ENCODE results near the gene LGALS12.

LGALS12 gene

GRCh38 chr11:63501236-63501635 is 4.6 kb upstream of the LGALS12 start:
- H3K9ac ChIP-seq: no peak overlapping the region
- peaks cover 39 to 55% (median 45%) of the 10 kb centered on the region in 11 experiments for H3K9me3 ChIP-seq (replicated peaks in 1 of 11)
- no peak overlapping the region for H3K27ac ChIP-seq
- H3K4me2 ChIP-seq: no peak overlapping the region
- peaks cover 0 to 4% (median 0%) of the 10 kb centered on the region in 11 experiments; a peak in 2 of 22 replicates for H4K20me1 ChIP-seq
- H3K27me3 ChIP-seq: no peaks in the 10 kb centered on the region
- no peak for TF ChIP-seq Cebpa-rat (IDR thresholded peaks at IDR 0.05)
- no peak overlapping the region for H3K4me3 ChIP-seq
- H3K36me3 ChIP-seq: peaks cover 0 to 4% (median 0%) of the 10 kb centered on the region in 11 experiments; a peak in 1 of 22 replicates
- H3K4me1 ChIP-seq: peaks cover 43 to 55% (median 45%) of the 10 kb centered on the region in 10 experiments

GRCh38 chr11:63502252-63502820 is 3.5 kb upstream of the LGALS12 start:
- H3K36me3 ChIP-seq: peaks cover 0 to 4% (median 0%) of the 10 kb centered on the region in 11 experiments; a peak in 1 of 22 replicates
- H3K4me3 ChIP-seq: no peak overlapping the region
- H3K27me3 ChIP-seq: peaks cover 0 to 6% (median 0%) of the 10 kb centered on the region in 11 experiments; a peak in 1 of 22 replicates
- peaks cover 0 to 15% (median 0%) of the 10 kb centered on the region in 11 experiments; a peak in 2 of 22 replicates for H4K20me1 ChIP-seq
- peak overlapping the region in 10 of 11 experiments; percentile 9 to 74 (median 38); a peak in 11 of 22 replicates for H3K27ac ChIP-seq
- TF ChIP-seq Cebpa-rat (IDR thresholded peaks at IDR 0.05): no peak
- H3K9me3 ChIP-seq (replicated peaks in 1 of 11): peaks cover 39 to 50% (median 43%) of the 10 kb centered on the region in 11 experiments
- H3K4me1 ChIP-seq: peaks cover 54 to 57% (median 56%) of the 10 kb centered on the region in 10 experiments
- peak overlapping the region; percentile 82 to 96 (median 88) for H3K4me2 ChIP-seq
- H3K9ac ChIP-seq: no peak overlapping the region

GRCh38 chr11:63503492-63503891 is 2.4 kb upstream of the LGALS12 start:
- Histone ChIP-seq H3K27me3 (peaks cover 0 to 6% (median 0%) of the 10 kb centered on the region in 11 experiments; a peak in 1 of 22 replicates), H3K4me1 (peaks cover 61 to 69% (median 66%) of the 10 kb centered on the region in 10 experiments), H3K9me3 (replicated peaks in 1 of 11) (peaks cover 29 to 39% (median 36%) of the 10 kb centered on the region in 11 experiments), H3K9ac (peak overlapping the region in 7 of 11 experiments; percentile 14 to 47 (median 37); a peak in 11 of 22 replicates), H3K4me2 (peak overlapping the region; percentile 82 to 96 (median 88)), H3K27ac (peak overlapping the region; percentile 17 to 74 (median 55); a peak in 18 of 22 replicates), H3K36me3 (peaks cover 0 to 4% (median 0%) of the 10 kb centered on the region in 11 experiments; a peak in 1 of 22 replicates), H4K20me1 (peaks cover 0 to 15% (median 0%) of the 10 kb centered on the region in 11 experiments; a peak in 3 of 22 replicates), H3K4me3 (peak overlapping the region in 6 of 10 experiments; percentile 2 to 34 (median 16); a peak in 7 of 20 replicates)
- no peak for TF ChIP-seq Cebpa-rat (IDR thresholded peaks at IDR 0.05)

- Histone ChIP-seq H3K4me1 (peaks cover 61 to 74% (median 68%) of the 10 kb centered on the region in 10 experiments), H3K9me3 (replicated peaks in 1 of 11) (peaks cover 24 to 33% (median 31%) of the 10 kb centered on the region in 11 experiments), H3K27ac (peak overlapping the region in 8 of 11 experiments; percentile 51 to 74 (median 56); a peak in 15 of 22 replicates), H3K4me2 (peak overlapping the region; percentile 82 to 96 (median 88)), H3K9ac (peak overlapping the region in 3 of 11 experiments; percentile 14 to 31 (median 25); a peak in 2 of 22 replicates), H3K27me3 (peaks cover 0 to 6% (median 0%) of the 10 kb centered on the region in 11 experiments; a peak in 1 of 22 replicates), H4K20me1 (peaks cover 0 to 15% (median 0%) of the 10 kb centered on the region in 11 experiments; a peak in 3 of 22 replicates), H3K36me3 (peaks cover 0 to 4% (median 0%) of the 10 kb centered on the region in 11 experiments; a peak in 1 of 22 replicates), H3K4me3 (peak overlapping the region in 1 of 10 experiments; percentile 4; a peak in 1 of 20 replicates)
- TF ChIP-seq Cebpa-rat (IDR thresholded peaks at IDR 0.05): no peak
Measured at GRCh38 chr11:63504054-63504453, 1.8 kb upstream of the LGALS12 start.

- Histone ChIP-seq H3K27me3 (peaks cover 0 to 6% (median 0%) of the 10 kb centered on the region in 11 experiments; a peak in 1 of 22 replicates), H3K4me1 (peaks cover 61 to 74% (median 69%) of the 10 kb centered on the region in 10 experiments), H3K9ac (peak overlapping the region in 6 of 11 experiments; percentile 14 to 51 (median 36); a peak in 6 of 22 replicates), H4K20me1 (peaks cover 0 to 15% (median 0%) of the 10 kb centered on the region in 11 experiments; a peak in 3 of 22 replicates), H3K4me3 (peak overlapping the region in 6 of 10 experiments; percentile 9 to 47 (median 36); a peak in 6 of 20 replicates), H3K4me2 (peak overlapping the region; percentile 82 to 96 (median 88)), H3K36me3 (peaks cover 0 to 4% (median 0%) of the 10 kb centered on the region in 11 experiments; a peak in 1 of 22 replicates), H3K27ac (peak overlapping the region in 8 of 11 experiments; percentile 4 to 70 (median 39); a peak in 13 of 22 replicates), H3K9me3 (replicated peaks in 1 of 11) (peaks cover 14 to 23% (median 21%) of the 10 kb centered on the region in 11 experiments)
- TF ChIP-seq Cebpa-rat (IDR thresholded peaks at IDR 0.05): no peak
Measured at GRCh38 chr11:63504933-63505586, 824 bp upstream of the LGALS12 start.

- H3K36me3 ChIP-seq: no peaks in the 10 kb centered on the region
- peaks cover 70 to 82% (median 74%) of the 10 kb centered on the region in 10 experiments for H3K4me1 ChIP-seq
- peak overlapping the region; percentile 82 to 96 (median 88) for H3K4me2 ChIP-seq
- TF ChIP-seq Cebpa-rat (IDR thresholded peaks at IDR 0.05): no peak
- H3K27me3 ChIP-seq: peaks cover 0 to 6% (median 0%) of the 10 kb centered on the region in 11 experiments; a peak in 1 of 22 replicates
- peak overlapping the region in 1 of 11 experiments; percentile 70; a peak in 3 of 22 replicates for H3K27ac ChIP-seq
- peaks cover 0 to 5% (median 2%) of the 10 kb centered on the region in 11 experiments; a peak in 9 of 22 replicates for H3K9me3 ChIP-seq (replicated peaks in 1 of 11)
- H3K4me3 ChIP-seq: peak overlapping the region in 3 of 10 experiments; percentile 32 to 47 (median 40); a peak in 2 of 20 replicates
- H4K20me1 ChIP-seq: peaks cover 0 to 15% (median 0%) of the 10 kb centered on the region in 11 experiments; a peak in 3 of 22 replicates
- H3K9ac ChIP-seq: 0 out of 22 replicates have a peak overlapping the region, but pooled peaks of 1 of the 11 experiments have one; percentile 12
Measured at GRCh38 chr11:63506876-63507275, 992 bp downstream of the LGALS12 start.

- H3K9ac ChIP-seq: no peak overlapping the region
- no peak overlapping the region for H3K4me3 ChIP-seq
- no peaks in the 10 kb centered on the region for H3K36me3 ChIP-seq
- H3K9me3 ChIP-seq (replicated peaks in 1 of 11): no peaks in the 10 kb centered on the region
- peak overlapping the region; percentile 82 to 96 (median 88) for H3K4me2 ChIP-seq
- H4K20me1 ChIP-seq: peaks cover 0 to 15% (median 0%) of the 10 kb centered on the region in 11 experiments; a peak in 3 of 22 replicates
- peaks cover 64 to 76% (median 68%) of the 10 kb centered on the region in 10 experiments for H3K4me1 ChIP-seq
- peak overlapping the region in 1 of 11 experiments; percentile 70; a peak in 2 of 22 replicates for H3K27ac ChIP-seq
- peaks cover 0 to 6% (median 0%) of the 10 kb centered on the region in 11 experiments; a peak in 1 of 22 replicates for H3K27me3 ChIP-seq
- no peak for TF ChIP-seq Cebpa-rat (IDR thresholded peaks at IDR 0.05)
Measured at GRCh38 chr11:63507511-63507910, 1.6 kb downstream of the LGALS12 start.

- peaks cover 0 to 6% (median 0%) of the 10 kb centered on the region in 11 experiments; a peak in 1 of 22 replicates for H3K27me3 ChIP-seq
- H3K4me1 ChIP-seq: peaks cover 59 to 71% (median 63%) of the 10 kb centered on the region in 10 experiments
- TF ChIP-seq Cebpa-rat (IDR thresholded peaks at IDR 0.05): no peak
- H3K36me3 ChIP-seq: no peaks in the 10 kb centered on the region
- H3K4me3 ChIP-seq: no peak overlapping the region
- H3K9ac ChIP-seq: no peak overlapping the region
- H3K4me2 ChIP-seq: peak overlapping the region; percentile 82 to 96 (median 88); a peak in 20 of 22 replicates
- peaks cover 0 to 15% (median 0%) of the 10 kb centered on the region in 11 experiments; a peak in 3 of 22 replicates for H4K20me1 ChIP-seq
- H3K9me3 ChIP-seq (replicated peaks in 1 of 11): no peaks in the 10 kb centered on the region
- H3K27ac ChIP-seq: no peak overlapping the region
Measured at GRCh38 chr11:63508009-63508408, 2.1 kb downstream of the LGALS12 start.
